ENCODE measurements around the gene CDKN2AIPNL.

DNA sequence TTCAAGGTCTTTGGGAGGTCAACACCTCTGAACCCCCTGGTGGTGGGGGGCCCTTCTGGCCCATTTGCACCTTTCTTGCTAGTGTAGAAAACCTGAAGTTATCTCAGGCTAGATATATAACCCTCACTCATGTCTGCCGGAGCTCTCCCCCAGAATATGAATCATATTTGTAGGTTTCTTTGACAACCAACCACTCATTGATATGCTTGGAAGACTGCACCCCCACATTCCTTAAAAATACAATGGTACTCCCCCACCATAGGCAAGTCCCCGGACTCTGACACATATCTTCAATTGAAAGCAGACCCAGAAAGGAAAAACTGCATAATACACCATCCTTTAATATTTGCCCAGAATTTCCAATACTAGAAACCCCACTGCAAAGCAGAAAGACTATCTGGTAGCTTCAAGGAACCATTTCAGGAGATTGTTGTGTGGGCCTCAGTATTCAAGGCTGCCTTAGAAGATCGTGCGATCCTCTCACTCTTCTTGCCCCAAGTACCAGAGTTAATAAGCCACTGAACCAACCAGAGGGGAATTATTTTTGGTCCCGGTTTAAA is 41.3 kb downstream of the CDKN2AIPNL start:
- TF ChIP-seq, protein P1, sequence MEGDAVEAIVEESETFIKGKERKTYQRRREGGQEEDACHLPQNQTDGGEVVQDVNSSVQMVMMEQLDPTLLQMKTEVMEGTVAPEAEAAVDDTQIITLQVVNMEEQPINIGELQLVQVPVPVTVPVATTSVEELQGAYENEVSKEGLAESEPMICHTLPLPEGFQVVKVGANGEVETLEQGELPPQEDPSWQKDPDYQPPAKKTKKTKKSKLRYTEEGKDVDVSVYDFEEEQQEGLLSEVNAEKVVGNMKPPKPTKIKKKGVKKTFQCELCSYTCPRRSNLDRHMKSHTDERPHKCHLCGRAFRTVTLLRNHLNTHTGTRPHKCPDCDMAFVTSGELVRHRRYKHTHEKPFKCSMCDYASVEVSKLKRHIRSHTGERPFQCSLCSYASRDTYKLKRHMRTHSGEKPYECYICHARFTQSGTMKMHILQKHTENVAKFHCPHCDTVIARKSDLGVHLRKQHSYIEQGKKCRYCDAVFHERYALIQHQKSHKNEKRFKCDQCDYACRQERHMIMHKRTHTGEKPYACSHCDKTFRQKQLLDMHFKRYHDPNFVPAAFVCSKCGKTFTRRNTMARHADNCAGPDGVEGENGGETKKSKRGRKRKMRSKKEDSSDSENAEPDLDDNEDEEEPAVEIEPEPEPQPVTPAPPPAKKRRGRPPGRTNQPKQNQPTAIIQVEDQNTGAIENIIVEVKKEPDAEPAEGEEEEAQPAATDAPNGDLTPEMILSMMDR (conservative IDR thresholded peaks at IDR 0.05; ENCODE audit: low read length): no peak
- no peak for TF ChIP-seq EZH2phosphoT487 (IDR thresholded peaks at IDR 0.05; ENCODE audit: borderline replicate concordance)

Data from Loucy (cell line).